Esophagus (tissue), 2 donors: Measurements from ENCODE around the gene ARL4D. TPM values are rescaled to one million over a fixed set of nuclear protein-coding genes. Genes with fewer than 3 reads are reported as not detected.

Source experiments
- H3K27ac ChIP-seq, 2 donors: one replicate each; pipeline ENCODE4 v1.5.1; 2013; ENCODE audit warnings: low read depth in 2 of 2, mild to moderate bottlenecking in 2 of 2, inconsistent platforms in 1 of 2, low read length in 1 of 2, moderate library complexity in 1 of 2
- H3K27me3 ChIP-seq, 2 donors: one replicate each; pipeline ENCODE4 v1.6.1; 2013; ENCODE audit warnings: low read length in 2 of 2, control low read depth in 1 of 2, mild to moderate bottlenecking in 1 of 2; ENCODE audit not compliant: insufficient read depth in 2 of 2, control insufficient read depth in 1 of 2
- H3K36me3 ChIP-seq, 2 donors: one replicate each; pipeline ENCODE4 v1.6.1; 2013; ENCODE audit warnings: low read length in 1 of 2; ENCODE audit not compliant: control insufficient read depth in 2 of 2, insufficient read depth in 2 of 2
- H3K4me1 ChIP-seq, 2 donors: one replicate each; pipeline ENCODE4 v1.6.1; 2013; ENCODE audit warnings: low read length in 1 of 2; ENCODE audit not compliant: control insufficient read depth in 2 of 2, insufficient read depth in 2 of 2
- H3K4me3 ChIP-seq, 2 donors: one replicate each; pipeline ENCODE4 v1.5.1; 2013; ENCODE audit warnings: low read length in 2 of 2, mild to moderate bottlenecking in 2 of 2, low read depth in 1 of 2, moderate library complexity in 1 of 2
- H3K9me3 ChIP-seq, 2 donors: one replicate each; pipeline ENCODE4 v1.6.1; 2013; ENCODE audit warnings: mild to moderate bottlenecking in 2 of 2, low read depth in 1 of 2, low read length in 1 of 2, moderate library complexity in 1 of 2; ENCODE audit not compliant: control insufficient read depth in 2 of 2, insufficient read depth in 1 of 2
- WGBS, 2 donors: extraction: QIAGEN DNeasy Blood & Tissue Kit; methylation state at CpG; one replicate each; pipeline ENCODE4 v1.1.7; 2013; 5-methylcytosine and 5-hydroxymethylcytosine counted together
- polyA plus RNA-seq, 2 donors: library from polyadenylated mRNA; stranded (reverse); fragments of 200-250 nt; gene quantifications; one replicate each; pipeline ENCODE4 v1.2.3, GENCODE V29; 2013
- donor health status: healthy with polysubstance abuse.
- donor health status: Bipolar disorder and iron deficiency.

Gene ARL4D
- polyA plus RNA-seq, 2 donors, result 36.3 to 92.2 TPM

- peak overlapping the region in 1 of 2 donors; percentile 48 for H3K27ac ChIP-seq
Observed at GRCh38 chr17:43449470-43450248, 50.9 kb downstream of the ARL4D start.

More at GRCh38 chr17:43449470-43450248, 50.9 kb downstream of the ARL4D start:
- WGBS, 2 donors, result 47 to 50% methylated on average over 8 of the region's 8 CpGs
- Histone ChIP-seq H3K9me3 (no peaks in the 10 kb centered on the region), H3K36me3 (no peaks in the 10 kb centered on the region), H3K4me3 (no peak overlapping the region), H3K27me3 (no peaks in the 10 kb centered on the region), H3K4me1 (no peaks in the 10 kb centered on the region)

Other genes starting within 250 kb of the ARL4D start
- 10 to 100 TPM; 25.2 to 26.1 TPM for gene NBR1, start 227.8 kb upstream of the ARL4D start, polyA plus RNA-seq
- 1 to 10 TPM in 1 of 2 donors, under 1 TPM in 1; 0.49 to 2.3 TPM for gene TMEM106A, start 187.1 kb upstream of the ARL4D start, polyA plus RNA-seq
- gene CCDC200, start 170.4 kb upstream of the ARL4D start, polyA plus RNA-seq, result not detected
- not detected for gene RNU2-1, start 165.0 kb upstream of the ARL4D start, polyA plus RNA-seq
- 10 to 100 TPM; 18.2 to 21.6 TPM for gene DHX8, start 85.0 kb downstream of the ARL4D start, polyA plus RNA-seq
- gene ETV4, start 147.3 kb downstream of the ARL4D start, polyA plus RNA-seq, result 1 to 10 TPM; 4.1 to 7.4 TPM